Epithelial cell of proximal tubule (primary cell): ENCODE data around the gene MBLAC1. TPM values are rescaled to one million over a fixed set of nuclear protein-coding genes. Genes with fewer than 3 reads are reported as not detected.

Experiments
- DNase-seq: peaks from one replicate; pipeline ENCODE4 v3.0.0-alpha.2; 2011; ENCODE audit warnings: low read depth
- H3K4me3 ChIP-seq: 2 replicates; pipeline ENCODE4 v1.5.1; 2011; ENCODE audit warnings: low read depth, mild to moderate bottlenecking, low read length
- CTCF ChIP-seq: conservative IDR thresholded peaks from 2 replicates; pipeline ENCODE4 v1.5.1; 2012; ENCODE audit warnings: low read depth, mild to moderate bottlenecking, low read length
- total RNA-seq: library from RNA; depleted of rRNA; stranded (reverse); fragments of >200 nt; gene quantifications from 2 replicates; pipeline ENCODE4 v1.2.3, GENCODE V29; 2015

Gene MBLAC1
- total RNA-seq, 1 donor from 2014 or later, result 2.6 TPM

GRCh38 chr7:100091411-100092181 lies 35.2 kb upstream of the MBLAC1 start:
- DNase-seq, result no peak
- no peak overlapping the region for H3K4me3 ChIP-seq
- peak; percentile 18 for TF ChIP-seq CTCF

GRCh38 chr7:100093054-100093453 lies 33.7 kb upstream of the MBLAC1 start:
- DNase-seq, result no peak
- no peak overlapping the region for H3K4me3 ChIP-seq
- no peak for TF ChIP-seq CTCF

- no peak for DNase-seq
- TF ChIP-seq CTCF, result no peak
- H3K4me3 ChIP-seq, result no peak overlapping the region
Observed at GRCh38 chr7:100093498-100093897, 33.3 kb upstream of the MBLAC1 start.

GRCh38 chr7:100093925-100094486 lies 32.8 kb upstream of the MBLAC1 start:
- TF ChIP-seq CTCF, result no peak
- no peak overlapping the region for H3K4me3 ChIP-seq
- no peak for DNase-seq

- no peak for DNase-seq
- H3K4me3 ChIP-seq, result no peak overlapping the region
- TF ChIP-seq CTCF, result no peak
Observed at GRCh38 chr7:100095289-100095688, 31.5 kb upstream of the MBLAC1 start.

GRCh38 chr7:100095704-100096103 lies 31.1 kb upstream of the MBLAC1 start:
- H3K4me3 ChIP-seq, result no peak overlapping the region
- no peak for DNase-seq
- TF ChIP-seq CTCF, result no peak

- no peak for DNase-seq
- H3K4me3 ChIP-seq, result peak overlapping the region; percentile 74
- no peak for TF ChIP-seq CTCF
Observed at GRCh38 chr7:100098913-100099312, 27.9 kb upstream of the MBLAC1 start.
